SH-SY5Y (cell line): Measurements from ENCODE around the gene TMEM200A.

Experiments
- GATA2 ChIP-seq: IDR thresholded peaks from 2 replicates; pipeline ENCODE4 v1.6.1; 2011; ENCODE audit warnings: mild to moderate bottlenecking, low read depth, low read length
- GATA3 ChIP-seq: IDR thresholded peaks from 2 replicates; pipeline ENCODE4 v1.6.1; 2011; ENCODE audit warnings: low read depth, mild to moderate bottlenecking, low read length, moderate library complexity

DNA sequence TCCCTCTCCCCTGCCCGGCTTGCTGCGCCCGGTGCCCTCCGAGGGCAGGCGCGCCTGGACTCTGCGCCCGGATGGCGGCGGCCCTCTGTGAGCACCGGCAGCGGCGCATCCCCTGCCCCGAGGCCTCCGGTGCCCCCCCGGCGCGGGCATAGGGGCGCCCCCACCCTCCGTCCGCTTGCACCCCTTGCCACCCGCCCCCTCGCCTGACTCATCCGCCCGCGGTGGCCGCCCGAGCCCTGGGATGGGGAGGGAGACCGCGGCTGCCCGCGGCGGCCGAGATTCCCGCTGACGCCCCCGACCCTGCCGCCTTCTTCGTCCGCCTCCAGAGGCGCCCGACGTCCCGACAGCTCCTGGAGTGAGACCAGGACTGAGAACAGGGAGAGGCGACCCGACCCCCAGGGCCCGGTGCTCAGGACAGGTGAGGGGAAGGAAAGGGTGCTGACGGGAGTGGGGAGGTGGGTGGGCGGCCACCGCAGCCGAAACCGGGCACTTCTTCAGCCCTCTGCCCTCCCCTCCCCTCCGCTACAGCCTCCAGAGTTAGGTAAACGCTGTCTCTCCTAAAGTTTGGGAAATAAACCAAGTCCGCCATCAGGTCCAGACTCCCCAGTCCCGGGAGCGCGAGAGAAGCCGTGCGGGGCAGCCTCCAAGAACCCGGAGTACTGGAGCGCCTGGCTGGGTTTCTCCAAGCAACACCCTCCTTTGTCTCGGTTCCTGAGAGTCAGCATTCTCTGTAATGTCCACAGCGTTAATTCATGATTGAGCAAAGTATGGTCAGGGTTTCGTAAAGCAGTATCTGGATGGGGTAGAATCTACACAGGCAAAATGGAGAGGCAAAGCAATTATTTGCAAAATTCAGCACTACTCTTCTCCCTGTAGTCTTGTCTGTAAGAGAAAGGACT lies 539 bp downstream of the TMEM200A start:
- TF ChIP-seq GATA2 (no peak), GATA3 (no peak)
